ENCODE results near the gene SHISA9.

SHISA9 gene

DNA sequence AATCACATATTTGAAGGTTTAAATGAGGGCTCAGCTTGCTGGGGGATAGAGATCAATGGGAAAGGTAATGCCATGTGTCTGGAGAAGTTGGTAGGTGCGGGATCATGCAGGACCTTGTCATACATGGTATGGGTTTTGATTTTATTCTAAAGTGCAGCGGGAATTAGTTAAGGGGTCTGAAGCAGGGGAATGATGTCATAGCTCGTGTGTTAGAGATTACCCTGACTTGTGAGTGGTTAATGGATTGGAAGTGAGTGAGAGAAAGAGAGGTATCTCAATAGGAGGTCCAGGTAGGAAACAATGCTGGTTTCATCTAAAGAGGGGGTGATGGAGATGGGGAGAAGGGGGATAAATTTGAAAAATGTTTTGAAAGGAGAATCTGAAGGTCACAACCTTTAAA lies 280.0 kb downstream of the SHISA9 start:
- DNase-seq (ENCODE audit: low spot score), result no peak

DNA sequence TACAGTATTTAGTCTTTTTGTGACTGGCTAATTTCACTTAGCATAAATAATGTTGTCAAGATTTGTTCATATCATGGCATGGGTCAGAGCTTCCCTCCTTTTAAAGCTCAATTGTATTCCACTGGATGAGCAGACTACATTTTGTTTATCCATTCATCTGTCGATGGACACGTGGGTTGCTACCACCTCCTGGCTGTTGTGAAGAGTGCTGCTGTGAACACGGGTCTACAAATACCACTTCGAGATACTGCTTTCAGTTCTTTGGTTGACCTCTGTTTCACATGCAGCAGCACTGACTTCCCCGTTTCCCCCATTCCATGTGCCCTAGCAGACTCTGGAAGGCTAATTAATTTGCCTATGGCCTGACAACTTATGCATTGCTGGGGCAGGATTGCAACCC lies 285.4 kb downstream of the SHISA9 start:
- DNase-seq (ENCODE audit: low spot score), result no peak

GRCh38 chr16:13189250-13189649 lies 287.9 kb downstream of the SHISA9 start:
- no peak for DNase-seq (ENCODE audit: low spot score)

GRCh38 chr16:13193721-13194120 lies 292.3 kb downstream of the SHISA9 start:
- no peak for DNase-seq (ENCODE audit: low spot score)

DNA sequence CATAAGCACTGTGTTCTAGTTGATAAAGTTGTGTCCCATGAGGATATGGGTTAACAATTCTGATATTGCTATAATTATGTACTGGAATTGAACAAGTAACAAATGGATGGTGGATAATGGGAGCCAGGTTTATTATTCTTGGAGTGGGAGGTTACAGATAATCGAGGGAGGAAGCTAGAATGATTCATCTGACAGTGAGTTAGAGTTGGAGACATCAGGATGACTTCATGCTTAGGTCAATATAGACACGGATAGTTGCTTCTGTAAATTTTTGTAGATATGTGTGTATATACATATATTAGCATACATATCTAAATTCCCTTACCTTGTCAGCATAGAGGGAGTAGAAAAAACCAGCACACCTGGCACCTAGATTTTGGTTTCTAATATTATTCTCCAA lies 293.4 kb downstream of the SHISA9 start:
- no peak for DNase-seq (ENCODE audit: low spot score)

- DNase-seq (ENCODE audit: low spot score), result no peak
These were observed 302.3 kb downstream of the SHISA9 start for GRCh38 chr16:13203725-13204124.

DNA sequence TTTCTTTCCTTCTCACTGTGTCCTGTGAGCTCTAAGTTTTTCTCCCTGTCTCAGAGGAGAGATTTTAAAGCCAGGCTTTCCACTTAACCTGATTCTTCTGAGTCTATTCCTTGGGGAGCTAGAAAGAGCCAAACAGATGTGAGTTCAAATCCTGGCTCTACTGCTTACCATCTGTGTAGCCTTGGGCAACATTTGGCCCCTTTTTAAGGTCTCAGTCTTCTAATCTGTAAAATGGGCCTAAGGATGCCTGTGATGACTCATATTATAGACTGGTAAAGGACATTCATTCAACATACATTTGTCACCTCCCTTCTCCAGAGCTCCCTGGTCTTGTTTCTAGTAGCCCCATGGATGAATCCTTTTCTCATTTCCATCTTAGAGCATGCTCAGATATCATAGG lies 304.0 kb downstream of the SHISA9 start:
- no peak for DNase-seq (ENCODE audit: low spot score)

DNA sequence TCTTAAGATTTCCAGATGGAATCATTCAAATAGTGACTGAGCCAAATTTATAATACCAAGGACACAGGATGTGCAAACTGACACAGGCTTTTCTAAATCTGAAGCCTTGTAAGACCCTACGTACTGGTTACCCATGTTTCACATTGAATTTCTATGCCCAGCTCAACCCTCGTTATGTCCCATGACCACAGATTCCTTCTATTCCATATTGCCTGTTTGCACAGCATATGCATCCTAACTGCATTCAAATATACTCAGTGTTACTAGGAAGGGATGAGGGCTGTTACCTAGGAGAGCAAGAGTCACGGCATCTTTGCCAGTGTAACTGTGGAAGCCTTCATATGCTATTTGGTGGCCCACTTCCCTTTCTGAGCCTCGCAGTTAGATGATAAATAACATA lies 305.2 kb downstream of the SHISA9 start:
- DNase-seq (ENCODE audit: low spot score), result no peak

- no peak for DNase-seq (ENCODE audit: low spot score)
These were observed 305.8 kb downstream of the SHISA9 start for GRCh38 chr16:13207151-13207550.

GRCh38 chr16:13223666-13224065 lies 322.3 kb downstream of the SHISA9 start:
- no peak for DNase-seq (ENCODE audit: low spot score)

DNA sequence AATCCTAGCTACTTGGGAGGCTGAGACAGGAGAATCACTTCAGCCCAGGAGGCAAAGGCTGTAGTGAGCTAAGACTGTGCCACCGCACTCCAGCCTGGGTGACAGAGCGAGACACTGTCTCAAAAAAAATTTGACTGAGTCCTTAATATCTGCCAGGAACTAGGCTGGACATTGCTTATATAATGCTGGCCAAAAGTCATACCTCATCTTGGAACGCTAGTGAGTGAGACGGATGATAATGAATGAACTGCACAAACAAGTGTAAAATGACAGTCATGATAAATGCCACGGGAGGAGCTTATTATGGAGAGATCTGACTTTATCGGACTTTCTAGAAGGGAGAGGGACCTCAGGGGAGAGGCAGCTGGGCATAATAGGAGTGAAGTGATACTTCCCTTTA lies 327.6 kb downstream of the SHISA9 start:
- DNase-seq (ENCODE audit: low spot score), result no peak

DNA sequence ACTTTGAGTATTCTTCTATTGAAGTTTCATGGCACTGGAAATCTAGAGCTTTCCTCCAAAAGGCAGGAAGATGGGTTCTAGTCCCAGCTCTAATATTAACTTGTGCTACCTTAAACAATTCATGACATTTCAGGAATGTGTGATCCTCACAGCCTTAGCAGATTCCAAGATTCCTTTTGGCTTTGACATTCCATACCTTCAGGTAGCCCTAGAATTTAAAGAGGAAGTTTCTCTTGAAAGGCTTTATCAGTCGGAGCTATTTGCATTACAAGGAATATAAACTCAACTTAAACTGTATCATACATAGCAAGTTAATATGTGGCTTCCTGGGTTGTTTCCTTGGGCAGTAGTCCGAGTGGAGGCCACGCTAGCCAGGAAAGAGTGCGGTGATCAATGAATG lies 330.0 kb downstream of the SHISA9 start:
- no peak for DNase-seq (ENCODE audit: low spot score)

GRCh38 chr16:13234999-13235398 lies 333.6 kb downstream of the SHISA9 start:
- no peak for DNase-seq (ENCODE audit: low spot score)

DNA sequence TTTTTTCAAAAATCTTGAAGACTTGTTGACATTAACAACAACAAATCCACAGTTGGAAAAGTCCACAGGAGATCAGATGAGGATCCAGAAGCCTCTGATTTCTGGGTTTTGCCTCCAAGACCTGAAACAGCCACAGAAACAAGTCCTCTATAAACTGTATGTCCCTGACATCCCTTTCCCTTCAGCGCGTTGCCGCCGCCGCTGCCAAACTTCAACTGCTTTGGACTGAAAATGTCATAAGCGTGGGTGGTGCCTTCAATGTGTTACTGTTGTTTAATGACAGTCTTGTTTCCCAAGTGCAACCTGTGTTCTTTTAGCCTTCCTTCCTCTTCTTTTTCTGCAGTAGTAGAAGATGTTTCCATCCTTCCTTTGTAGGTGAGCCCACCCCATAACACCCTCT lies 334.9 kb downstream of the SHISA9 start:
- DNase-seq (ENCODE audit: low spot score), result no peak

DNA sequence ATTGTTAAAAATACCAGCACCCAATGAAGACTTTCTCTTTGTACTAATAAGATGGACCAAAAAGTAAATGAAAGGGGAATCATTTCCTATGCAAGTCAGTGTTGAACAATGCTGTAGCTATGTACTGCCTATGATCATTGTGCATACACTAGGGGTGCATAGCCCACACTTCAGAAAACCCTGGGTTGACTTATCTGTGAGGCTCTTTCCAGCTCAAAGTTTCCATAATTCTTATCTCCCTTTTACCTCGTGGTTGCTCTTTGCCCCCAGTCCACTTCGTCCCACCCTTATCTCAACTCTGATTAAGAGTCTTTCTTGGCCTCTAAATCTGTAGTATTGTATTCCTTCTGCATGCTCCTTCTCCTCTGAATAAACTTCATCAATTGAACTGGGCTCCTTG lies 336.8 kb downstream of the SHISA9 start:
- no peak for DNase-seq (ENCODE audit: low spot score)

DNA sequence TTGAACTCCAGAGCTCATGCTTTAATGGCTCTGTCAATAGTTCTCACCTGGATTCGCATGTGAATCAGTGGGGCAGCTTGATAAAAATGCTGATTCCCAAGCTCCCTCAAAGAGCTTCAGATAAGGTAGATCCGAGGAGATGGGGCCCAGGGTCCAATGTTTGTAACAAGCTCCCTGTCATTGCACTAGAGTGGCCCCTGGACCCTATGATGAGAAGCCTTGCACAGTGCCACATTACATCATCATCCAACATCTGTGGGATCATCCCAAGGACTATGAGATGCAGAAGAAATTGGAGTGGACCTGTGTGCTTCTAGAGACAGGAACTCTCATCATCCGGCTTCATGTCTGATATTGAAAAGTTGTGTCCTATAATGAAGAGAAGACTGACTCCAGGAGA lies 340.8 kb downstream of the SHISA9 start:
- no peak for DNase-seq (ENCODE audit: low spot score)

DNA sequence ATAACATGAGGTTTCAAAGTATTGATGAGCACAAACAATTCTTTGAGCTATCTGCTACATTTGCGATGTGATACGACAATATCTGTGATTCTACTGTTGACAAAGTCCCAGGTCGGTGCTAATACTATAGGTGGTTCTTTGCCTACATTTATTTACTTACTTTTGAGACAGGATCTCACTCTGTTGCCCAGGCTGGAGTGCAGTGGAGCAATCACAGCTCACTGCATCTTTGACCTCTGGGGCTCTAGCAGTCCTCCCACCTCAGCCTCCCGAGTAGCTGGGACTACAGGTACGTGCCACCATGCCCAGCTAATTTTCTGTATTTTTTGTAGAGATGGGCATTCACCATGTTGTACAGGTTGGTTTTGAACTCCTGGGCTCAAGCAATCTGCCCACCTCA lies 343.4 kb downstream of the SHISA9 start:
- DNase-seq (ENCODE audit: low spot score), result no peak

GRCh38 chr16:13245713-13246377 lies 344.4 kb downstream of the SHISA9 start:
- no peak for DNase-seq (ENCODE audit: low spot score)

GRCh38 chr16:13254998-13255614 lies 353.7 kb downstream of the SHISA9 start:
- DNase-seq (ENCODE audit: low spot score), result no peak

DNA sequence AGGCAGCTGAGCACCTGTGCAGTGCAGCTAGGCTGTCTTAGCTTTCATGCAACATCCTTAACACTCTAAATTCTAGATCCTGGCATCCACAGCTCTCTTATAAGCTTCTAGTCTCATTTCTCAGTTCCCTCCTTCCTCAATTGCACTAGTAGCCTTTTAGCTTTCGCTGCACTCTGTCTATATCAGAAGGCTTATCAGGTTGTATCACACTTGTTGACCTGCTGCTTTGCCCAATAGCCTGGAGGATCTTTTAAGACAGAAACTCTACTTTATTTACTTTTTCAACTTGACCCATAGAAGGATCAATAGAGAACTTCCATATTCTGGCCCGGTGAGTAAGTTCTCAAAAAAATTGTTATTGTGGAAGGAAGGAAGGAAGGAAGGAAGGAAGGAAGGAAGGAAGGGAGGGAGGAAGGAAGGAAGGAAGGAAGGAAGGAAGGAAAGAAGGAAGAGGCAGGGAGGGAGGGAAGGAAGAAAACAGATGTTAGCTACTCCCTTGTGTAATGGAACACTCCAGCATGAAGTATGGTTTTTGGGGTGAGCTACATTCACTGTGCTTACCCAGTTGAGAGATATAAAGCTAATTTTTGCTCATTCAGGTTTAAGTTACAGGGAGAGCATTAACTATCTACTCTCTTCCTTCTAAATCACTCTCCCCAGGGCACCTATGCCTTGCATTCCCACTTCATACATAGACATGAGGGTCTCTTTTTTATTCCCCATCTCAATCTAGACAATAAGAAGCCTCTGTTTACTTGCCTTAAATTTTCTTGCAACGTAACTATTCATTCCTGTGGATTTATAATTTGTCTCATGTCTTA lies 361.1 kb downstream of the SHISA9 start:
- no peak for DNase-seq (ENCODE audit: low spot score)

DNA sequence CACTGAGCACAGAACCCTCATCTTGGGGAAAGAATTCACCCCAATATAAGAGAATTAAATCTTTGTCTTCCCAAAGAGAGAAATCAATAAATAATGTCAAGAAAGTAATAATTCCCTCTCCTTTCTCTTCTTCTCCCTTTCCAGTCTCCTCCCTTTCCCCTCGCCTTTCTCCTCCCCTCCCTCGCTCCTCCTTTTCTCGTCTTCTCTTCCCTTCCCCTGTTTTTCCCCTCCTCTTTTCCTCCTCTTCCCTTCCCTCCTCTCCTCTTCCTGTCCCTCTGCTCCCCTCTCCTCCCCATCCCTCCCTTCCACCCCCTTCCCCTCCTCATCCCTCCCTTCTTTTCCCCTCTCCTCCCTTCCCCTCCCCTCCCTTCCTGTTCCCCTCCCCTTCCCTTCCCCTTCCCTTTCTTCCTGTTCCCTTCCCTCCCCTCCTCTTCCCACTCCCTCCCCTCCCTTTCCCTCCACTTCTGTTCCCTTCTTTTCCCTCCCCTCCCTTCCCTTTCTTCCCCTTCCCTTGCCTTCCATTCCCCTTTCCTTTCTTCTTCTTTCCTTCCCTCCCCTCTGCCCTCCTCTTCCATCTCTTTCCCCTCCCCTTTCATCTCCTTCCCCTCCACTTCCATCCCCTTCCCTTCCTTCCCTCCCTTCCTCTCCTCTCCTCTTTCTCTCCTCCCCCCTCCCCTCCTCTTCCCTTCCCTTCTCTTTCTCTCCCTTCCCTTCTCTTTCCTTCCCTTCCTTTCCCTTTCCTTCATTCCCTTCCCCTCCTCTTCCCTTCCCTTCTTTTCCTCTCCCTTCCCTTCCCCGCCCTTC lies 363.6 kb downstream of the SHISA9 start:
- DNase-seq (ENCODE audit: low spot score), result no peak

DNA sequence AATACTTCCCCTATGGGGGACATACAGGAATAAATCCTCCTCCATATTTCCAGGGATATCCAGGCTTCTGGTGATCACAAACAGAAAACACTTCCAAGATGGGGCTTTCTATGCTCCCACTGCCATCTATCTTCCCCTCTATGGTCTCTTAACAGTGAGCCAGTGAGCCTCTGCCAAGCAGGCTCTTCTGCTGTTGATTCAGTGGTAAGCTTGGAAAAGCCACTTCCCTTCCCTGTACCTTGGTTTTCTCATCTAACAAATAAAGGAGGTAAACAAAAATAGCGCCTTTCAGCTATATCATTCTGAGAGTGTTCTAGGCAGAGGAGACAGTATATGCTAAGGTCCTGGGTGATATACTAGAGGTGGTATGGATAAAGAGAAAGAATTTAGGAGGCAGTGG lies 368.0 kb downstream of the SHISA9 start:
- no peak for DNase-seq (ENCODE audit: low spot score)

Data from iPS-NIHi11 (cell line).